Upper lobe of left lung (tissue), 4 donors: ENCODE measurements around the gene ZNF503.

Experiments used
- EP300 ChIP-seq, 4 donors: sonication (generic); formaldehyde crosslinking; IDR thresholded peaks; one replicate each; pipeline ENCODE4 v1.5.1; 2017; ENCODE audit warnings: antibody characterized with exemption in 4 of 4, control low read depth in 2 of 4
- POLR2AphosphoS5 ChIP-seq, 2 donors: sonication (generic); formaldehyde crosslinking; IDR thresholded peaks; one replicate each; pipeline ENCODE4 v1.5.1; 2017; ENCODE audit warnings: antibody characterized with exemption in 2 of 2
- TF ChIP-seq, protein P1 (sequence below), 6 experiments: fragments of 450-650 bp in 4 of 6; fragments of 200-600 bp in 2 of 6; sonication (generic) in 2 of 6; IDR thresholded peaks; one replicate each; pipeline ENCODE4 v1.5.1; 2016 to 2019; ENCODE audit warnings: antibody characterized with exemption in 6 of 6

DNA sequence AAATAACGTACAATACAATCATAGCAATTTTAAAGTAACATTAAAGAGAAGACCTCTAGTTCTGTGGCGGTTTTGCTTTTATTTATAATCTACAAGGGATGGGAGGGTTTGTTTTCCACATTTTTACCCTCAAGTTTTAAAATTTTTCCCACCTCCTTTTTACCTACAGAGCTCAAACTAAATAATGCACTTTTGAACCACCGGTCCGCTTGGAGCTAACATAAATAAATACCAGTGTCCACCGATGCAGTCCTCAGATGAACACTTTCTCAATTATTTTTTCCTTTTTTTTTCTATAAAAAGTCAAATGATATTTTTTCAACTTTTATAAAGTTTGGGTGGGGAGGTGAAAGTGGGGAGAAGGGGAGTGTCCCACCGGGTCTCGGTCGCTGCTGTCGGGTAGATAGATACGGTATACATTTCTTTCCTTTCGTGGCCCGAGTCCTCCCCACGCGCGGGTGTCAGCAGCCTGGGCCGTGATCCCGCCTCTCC lies 3.3 kb downstream of the ZNF503 start:
- TF ChIP-seq, protein P1, sequence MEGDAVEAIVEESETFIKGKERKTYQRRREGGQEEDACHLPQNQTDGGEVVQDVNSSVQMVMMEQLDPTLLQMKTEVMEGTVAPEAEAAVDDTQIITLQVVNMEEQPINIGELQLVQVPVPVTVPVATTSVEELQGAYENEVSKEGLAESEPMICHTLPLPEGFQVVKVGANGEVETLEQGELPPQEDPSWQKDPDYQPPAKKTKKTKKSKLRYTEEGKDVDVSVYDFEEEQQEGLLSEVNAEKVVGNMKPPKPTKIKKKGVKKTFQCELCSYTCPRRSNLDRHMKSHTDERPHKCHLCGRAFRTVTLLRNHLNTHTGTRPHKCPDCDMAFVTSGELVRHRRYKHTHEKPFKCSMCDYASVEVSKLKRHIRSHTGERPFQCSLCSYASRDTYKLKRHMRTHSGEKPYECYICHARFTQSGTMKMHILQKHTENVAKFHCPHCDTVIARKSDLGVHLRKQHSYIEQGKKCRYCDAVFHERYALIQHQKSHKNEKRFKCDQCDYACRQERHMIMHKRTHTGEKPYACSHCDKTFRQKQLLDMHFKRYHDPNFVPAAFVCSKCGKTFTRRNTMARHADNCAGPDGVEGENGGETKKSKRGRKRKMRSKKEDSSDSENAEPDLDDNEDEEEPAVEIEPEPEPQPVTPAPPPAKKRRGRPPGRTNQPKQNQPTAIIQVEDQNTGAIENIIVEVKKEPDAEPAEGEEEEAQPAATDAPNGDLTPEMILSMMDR (IDR thresholded peaks at IDR 0.05) = no peak
- TF ChIP-seq POLR2AphosphoS5 (IDR thresholded peaks at IDR 0.05) = no peak
- TF ChIP-seq EP300 (IDR thresholded peaks at IDR 0.05) = no peak
